HG03442 (cell line): ENCODE results near the gene ARHGEF38.

Experiments
- ATAC-seq: cut with Tn5 transposase; IDR thresholded peaks from one replicate; pipeline ENCODE4 v1.9.1; 2021; ENCODE audit warnings: mild to moderate bottlenecking, moderate library complexity; ENCODE audit not compliant: unreplicated experiment

Gene ARHGEF38, protein sequence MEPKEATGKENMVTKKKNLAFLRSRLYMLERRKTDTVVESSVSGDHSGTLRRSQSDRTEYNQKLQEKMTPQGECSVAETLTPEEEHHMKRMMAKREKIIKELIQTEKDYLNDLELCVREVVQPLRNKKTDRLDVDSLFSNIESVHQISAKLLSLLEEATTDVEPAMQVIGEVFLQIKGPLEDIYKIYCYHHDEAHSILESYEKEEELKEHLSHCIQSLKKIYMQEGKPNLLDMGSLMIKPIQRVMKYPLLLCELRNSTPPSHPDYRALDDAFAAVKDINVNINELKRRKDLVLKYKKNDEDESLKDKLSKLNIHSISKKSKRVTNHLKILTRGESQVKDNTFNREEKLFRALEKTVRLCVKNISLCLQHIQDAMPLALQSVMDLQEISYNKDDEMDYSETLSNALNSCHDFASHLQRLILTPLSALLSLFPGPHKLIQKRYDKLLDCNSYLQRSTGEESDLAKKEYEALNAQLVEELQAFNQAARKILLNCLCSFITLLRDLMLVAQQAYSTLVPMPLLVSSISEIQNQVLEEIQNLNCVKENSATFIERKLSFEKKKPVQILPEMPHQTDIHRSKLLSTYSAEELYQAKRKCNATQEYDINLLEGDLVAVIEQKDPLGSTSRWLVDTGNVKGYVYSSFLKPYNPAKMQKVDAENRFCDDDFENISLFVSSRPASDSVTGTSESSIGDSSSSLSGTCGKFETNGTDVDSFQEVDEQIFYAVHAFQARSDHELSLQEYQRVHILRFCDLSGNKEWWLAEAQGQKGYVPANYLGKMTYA

DNA sequence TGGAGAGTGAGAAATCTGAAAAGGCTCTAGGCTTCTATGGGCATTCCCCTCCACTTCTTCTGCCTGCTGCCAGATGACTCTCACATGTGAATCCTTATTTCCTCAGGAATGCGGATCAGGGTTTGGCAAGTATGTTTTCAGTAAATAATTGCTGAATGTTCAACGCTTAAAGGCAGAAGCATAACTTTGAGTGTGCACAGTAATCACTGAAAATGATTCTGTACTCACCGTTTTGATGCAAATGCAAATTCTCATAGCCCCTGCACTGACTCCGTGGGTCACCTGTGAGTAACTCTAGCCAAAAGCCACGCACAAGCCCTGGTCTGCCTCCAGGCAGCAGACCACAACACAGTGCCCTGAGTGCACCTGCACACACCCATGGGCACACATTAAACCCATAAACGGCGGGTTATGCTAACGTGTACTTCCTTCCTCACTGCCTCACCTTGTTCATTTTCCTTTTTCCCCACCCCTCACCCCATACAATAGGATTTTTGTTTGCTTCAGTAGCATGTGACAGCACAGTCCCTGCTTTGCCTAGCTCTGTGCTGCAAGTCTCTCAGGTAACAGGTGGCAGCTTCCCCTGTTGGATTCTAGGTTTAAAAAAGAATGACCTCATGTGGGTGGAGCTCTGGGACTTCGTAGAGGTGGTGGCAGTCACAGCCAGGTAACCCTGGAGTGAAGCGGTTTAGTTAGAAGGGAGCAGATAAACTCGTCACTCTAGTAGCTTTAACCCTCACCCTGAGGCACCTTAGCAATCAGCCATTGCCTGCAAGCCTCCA is at the start of gene ARHGEF38:
ARHGEF38 (plus strand) TSS at position 656 of the 782 bp plus-strand sequence. CDS start 146 bp downstream, outside the sequence.
- no peak for ATAC-seq

DNA sequence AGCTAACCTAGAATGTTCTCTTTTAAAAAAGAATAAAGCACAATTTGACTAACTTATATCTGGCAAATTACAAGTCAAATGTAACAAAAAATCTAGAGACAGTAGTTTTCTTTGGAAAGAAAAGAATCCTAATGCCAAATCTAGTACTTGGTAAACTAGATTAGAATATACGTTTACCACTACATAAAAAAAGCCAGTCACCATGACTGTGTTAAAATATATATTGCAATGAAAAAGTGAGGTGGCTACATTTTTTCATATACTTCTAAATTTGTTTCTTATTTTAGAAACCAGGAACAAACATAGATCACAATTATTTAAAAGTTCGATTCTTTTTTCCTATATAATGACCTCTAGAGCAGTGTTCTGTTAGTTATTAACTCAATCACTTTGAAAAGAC is 48.9 kb upstream of the ARHGEF38 start:
- ATAC-seq: no peak

DNA sequence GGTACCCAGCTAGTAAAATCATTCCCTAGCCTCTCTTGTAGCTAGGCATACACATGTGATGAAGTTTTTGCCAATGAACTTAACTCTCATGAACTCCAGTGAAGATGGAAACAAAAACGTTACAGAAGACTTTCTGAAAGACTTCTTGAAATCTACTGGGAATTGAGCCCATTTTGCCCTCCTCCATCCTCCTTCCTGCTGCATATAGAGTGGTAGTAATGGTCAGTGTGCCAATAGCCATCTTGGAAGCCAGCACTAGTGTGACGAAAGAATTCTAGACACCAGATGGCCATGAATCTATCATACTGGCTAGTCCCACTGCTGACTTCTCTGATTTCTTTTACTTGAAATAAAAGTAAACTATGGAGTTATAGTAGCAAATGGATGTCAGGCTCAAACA is 47.7 kb upstream of the ARHGEF38 start:
- ATAC-seq: no peak

DNA sequence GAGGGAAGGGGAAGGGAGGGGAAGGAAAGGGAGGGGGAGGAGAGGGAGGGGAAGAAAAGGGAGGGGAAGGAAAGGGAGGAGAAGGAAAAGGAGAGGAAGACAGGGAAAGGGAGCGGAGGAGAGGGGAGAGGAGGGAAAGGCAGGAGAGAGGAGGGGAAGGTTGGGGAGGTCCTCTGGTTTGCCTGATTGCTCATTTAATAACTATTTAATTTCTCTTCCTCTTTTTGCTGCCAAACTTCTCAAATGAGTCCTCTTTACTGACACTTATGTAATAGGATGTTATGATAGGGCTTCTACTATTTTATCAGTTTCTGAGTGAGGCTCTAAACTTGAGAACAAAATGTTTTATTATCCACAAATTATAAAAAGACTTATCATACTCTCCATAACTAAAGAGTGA is 43.1 kb upstream of the ARHGEF38 start:
- ATAC-seq: peak; percentile 95

DNA sequence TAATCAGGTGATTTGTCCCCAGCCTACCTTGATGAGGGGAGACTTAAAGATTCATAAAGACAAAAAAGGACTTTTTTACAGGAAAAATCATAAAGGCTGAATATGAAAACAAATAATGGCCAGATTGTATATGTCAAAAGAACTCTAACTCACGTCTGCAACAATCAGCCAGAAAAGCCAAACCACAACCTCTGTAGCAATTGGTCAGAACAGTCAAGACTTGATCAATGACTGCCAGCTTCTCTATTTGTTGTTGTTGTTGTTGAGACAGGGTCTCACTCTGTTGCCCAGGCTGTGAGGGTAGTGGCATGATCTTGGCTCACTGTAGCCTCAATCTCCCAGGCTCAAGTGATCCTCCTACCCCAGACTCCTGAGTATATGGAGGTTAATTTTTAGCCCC is 42.7 kb upstream of the ARHGEF38 start:
- ATAC-seq: no peak

DNA sequence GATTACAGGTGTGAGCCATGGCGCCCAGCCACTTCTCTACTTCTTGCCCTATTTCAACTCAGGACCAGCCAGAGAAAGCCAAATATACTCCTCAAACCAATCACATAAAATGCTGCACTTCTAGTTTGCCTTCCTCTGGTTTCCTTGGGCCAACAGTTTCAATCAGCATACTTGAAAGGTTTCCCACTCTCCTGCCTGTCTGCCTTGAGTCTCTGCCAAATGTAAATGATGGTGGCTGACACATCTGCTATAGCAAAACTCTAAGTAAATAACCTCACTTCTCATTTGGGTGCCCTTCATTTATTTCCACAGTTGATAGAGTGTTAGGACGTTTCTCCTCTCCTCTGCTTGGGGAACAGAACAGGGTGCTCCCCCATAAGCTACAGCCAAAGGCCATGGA is 42.2 kb upstream of the ARHGEF38 start:
- no peak for ATAC-seq

DNA sequence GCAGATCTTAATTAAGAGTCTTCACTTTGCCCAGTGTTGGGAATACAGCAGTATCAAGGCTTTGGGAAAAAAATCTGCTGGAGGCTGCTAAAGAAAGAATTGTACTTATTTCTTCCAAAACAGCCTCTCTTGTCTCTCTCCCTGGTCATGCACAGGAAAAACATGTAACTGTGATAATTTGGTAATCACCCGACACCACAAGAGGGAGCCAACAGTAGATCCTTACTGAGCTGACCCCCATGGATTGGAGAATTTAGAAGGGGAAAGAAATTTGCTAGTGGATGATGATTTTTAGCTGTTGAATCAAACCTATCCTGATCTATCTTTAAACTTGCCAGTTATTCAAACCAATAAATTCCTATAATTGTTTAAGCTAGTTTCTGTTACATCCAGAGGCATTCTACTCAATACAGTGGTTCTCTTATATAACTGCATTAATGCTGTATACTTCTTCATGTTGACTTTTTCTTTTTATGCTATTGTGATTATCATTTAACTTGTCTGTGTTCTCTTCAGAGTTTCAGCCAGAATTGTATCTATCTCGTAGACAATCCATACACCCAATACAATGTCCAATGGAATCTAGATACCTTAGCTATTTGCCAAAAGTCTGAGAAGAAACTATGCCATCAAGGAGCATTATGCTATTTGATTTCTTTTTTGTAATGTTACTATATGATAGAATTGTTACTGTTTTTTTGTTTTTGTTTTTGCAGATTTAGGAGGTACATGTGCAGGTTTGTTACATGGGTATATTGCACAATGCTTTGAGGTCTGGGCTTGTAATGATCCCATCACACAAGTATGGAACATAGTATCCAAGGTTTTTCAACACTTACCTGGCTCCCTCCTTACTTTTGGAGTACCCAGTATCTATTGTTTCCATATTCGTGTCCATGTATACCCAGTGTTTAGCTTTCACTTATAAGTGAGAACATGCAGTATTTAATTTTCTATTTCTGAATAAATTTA is 31.3 kb upstream of the ARHGEF38 start:
- peak; percentile 77 for ATAC-seq

DNA sequence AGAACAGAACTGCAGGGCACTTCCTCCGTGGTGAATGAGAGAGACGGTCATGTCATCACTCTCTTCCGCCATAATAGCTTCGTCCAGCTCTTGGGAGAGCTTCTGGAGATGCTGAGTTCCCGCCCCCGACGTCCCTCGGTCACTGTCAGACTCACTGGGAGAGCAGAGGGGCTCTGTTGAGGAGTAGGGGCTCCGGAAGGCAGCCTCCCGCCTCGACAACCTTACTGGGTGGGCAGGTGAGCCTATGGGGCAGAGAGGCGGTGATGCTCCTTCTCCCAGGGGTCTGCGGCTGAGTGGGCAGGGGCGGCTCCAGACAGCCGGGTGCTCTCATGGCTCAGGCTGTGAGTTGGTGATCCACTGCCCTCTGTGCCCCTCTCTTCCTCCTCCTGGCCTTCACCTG is 25.8 kb upstream of the ARHGEF38 start:
- ATAC-seq: no peak

DNA sequence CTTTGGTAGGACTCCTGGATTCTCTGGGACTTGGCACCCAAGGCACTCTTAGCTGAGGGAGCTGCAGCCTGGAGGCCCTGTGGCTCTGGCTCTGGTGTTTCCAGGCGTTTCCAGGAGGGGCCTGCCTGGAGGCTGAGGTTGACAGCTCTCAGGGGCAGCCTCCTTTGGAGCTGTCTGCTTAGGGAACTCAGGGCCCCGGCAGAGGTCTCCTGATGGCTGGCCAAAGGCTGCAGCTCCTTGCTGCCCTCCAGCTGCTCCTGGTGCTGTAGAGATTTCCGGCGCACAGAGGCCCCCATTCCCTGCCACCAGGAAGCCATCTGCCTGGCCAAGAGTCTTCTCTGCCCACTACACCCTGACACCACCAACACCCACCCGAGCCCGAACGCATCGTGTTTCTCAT is 25.3 kb upstream of the ARHGEF38 start:
- ATAC-seq: no peak

DNA sequence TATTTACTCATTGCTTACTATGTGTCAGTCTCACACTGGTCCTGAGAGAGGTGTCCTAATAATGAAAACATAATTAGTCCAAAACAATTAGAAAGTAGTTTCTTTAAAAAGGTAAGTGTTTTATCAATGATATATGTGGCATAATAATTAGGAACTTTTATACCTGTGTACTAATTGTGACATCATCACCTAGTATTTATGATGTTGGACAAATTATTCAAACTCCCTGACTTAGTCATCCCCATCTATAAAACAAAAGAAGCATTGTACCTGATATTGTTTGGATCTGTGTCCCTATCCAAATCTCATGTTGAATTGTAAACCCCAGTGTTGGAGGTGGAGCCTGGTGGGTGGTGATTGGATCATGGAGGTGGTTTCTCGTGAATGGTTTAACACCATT is 15.8 kb upstream of the ARHGEF38 start:
- ATAC-seq: no peak

DNA sequence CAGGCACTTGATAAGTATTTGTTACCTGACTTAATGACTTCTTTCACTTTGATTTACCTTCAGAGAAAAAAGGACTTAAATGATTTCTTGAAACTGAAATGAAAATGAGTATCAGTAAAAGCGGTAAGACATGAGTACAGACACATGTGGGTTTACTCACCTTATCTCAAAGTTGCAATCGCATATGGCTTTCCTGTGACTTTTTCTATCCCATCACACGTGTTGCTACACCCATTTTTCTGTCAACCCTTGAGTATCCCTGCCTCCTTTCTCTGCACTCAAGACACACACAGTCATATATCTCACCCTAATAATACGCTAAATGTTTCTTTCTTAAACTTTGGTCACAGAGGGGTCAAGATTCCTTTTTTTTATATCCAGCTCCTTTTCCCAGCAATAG is 11.0 kb upstream of the ARHGEF38 start:
- ATAC-seq: no peak

DNA sequence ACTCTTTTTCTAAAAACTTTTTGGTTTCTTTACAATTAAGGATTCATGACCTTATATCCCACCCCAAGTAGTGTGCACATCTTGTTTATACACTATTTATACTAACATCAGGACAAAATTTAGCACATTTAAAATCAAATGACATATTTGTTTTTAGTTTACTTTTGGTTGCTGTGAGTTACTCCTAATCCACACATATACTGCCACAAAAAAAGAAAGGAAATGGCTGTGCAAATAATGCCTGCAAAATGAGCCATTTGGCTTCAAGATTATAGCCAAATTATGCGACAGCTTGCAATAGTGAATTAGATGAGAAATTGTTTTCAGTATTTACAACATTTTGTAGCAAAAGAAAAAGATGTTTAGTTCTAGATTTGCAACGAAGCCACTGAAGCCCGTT is 10.4 kb upstream of the ARHGEF38 start:
- ATAC-seq: no peak

DNA sequence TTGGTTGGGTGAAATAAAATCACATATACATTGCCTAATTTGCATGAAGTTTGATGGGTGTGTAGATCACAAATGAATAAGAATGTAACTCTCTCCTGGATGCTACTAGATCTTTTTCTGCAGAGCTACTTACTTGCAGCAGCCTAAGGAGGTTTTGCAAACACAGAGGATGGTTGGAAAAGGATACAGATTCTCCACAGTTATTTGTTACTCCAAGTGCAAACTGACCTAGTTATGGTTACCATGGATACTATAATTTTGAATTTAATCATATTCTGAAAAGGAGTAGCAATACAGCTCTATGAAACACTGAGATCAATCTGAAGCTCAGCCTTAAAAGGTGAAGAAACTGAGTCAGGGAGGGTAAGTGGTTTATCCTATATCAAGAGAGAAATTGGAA is 9.1 kb upstream of the ARHGEF38 start:
- ATAC-seq: no peak

DNA sequence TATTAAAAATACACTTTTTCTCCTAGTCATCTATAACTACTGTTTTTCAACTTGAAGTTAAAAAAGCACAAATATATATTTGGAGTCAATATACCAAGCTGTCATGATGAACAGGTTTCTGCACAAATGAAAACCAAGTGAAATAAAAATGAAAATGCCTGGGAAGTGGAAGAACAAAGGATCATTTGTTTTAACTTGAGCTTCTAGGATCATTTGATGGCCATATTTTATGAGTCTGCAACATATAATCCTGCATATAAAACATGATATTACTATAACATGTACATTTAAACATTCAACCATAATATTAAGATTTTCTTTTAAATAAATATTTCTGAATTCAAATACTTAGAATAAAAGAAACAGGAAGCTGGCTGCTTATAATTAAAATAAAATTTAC is 8.5 kb upstream of the ARHGEF38 start:
- ATAC-seq: no peak

DNA sequence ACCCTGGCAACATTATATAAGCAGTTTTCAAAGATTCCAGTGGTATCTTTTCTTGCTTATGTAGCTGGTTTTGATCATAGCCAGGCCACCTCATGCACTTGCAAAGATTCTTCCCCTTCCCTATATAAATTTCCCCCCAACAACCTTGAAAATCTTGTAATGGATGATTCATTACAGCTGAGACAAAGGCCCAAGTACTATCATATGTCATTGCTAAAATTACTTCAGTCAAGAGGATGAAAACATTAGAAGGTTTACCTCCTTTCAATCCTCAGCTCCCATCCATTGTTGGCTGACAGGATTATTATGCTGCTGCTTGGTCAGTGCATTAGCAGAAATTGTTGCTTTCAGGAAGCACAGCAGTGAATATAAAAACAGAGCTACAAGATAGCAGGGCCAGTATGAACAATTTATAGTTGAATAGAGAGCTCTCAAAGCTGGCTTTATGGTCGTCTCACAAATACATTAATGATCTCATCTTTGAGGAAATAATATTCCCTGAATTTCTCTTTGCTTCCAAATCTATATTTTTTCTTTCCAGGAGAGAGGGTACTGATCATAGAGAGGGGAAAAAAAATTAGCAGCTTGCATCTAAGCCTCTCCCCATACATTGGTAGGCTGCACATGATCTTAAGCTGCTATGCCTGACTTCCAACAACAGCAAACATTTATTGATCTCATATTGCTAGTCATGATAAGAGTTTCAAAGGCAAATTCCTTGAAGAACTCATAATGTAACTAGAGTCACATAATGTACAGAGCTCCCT is 7.7 kb upstream of the ARHGEF38 start:
- ATAC-seq: no peak

DNA sequence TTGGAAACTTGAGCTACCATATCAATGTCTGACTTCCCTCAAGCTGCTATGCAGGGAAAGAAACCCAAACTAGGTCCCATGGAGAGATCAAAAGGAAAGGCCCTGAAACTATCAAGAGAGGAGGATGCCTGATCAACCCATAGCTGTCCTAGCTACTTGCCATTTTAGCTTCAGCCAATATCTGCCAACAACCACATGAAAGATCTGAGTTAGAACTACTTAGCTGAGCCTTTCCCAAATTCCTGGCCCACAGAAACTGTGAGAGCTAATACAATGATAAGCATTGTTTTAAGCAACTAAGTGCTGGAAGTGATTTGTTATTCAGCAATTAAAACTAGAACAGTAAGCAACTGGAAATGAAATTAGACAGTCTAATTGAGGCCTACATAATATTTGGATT is 6.3 kb upstream of the ARHGEF38 start:
- ATAC-seq: no peak

DNA sequence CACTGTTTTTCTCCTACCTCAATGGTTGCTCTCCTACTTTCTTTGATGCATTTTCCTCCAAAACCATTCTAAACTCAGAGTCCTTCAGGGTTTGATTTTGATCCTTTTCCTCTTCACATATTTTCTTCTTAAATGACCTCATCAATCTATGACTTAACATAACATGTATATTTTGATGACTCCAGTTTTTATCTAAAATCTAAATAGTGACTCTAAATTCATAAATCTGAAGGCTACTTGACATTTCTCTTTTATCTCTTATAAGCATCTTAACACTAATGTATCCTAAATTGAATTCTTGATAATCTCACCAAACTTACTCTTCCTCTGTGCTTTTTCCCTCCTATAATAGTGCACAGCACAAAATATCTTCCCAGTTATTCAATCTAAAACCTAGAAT is 4.7 kb upstream of the ARHGEF38 start:
- no peak for ATAC-seq

DNA sequence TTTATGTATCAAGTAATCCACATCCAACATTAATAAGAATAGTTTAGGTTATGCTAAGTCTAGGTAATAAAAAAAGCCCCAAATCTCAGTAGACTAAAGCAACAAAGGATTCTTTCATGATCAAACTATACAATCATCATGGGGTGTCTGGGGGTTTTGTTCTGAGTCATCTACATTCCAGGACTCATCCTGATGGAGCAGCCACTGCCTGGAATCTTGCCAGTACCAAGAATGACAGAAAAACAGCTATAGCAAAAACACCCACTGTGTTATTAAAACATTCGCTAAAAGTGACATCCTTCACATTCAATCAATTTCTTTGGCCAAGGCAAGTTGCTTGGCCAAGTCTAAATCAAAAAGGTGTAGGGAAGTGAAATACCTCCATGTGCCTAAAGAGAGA is 3.9 kb upstream of the ARHGEF38 start:
- no peak for ATAC-seq

DNA sequence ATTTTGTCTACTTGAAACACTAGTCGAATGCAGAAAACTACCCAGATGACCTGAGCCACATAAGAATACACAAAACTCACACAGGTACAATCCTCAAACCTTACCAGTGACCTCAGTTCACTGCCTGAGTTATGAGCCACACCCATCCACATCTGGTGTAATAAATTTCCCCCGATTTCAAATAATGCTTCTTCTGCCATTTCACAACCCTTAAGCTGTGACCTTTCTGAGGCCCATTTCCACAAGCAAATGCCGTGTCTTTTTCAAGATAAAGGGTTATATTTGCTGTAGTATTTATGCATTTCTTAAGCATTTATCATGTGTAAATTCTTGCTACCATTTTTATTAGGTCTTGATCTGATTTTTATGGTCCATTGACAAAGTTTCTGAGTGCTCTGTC is 1.8 kb upstream of the ARHGEF38 start:
- ATAC-seq: no peak

DNA sequence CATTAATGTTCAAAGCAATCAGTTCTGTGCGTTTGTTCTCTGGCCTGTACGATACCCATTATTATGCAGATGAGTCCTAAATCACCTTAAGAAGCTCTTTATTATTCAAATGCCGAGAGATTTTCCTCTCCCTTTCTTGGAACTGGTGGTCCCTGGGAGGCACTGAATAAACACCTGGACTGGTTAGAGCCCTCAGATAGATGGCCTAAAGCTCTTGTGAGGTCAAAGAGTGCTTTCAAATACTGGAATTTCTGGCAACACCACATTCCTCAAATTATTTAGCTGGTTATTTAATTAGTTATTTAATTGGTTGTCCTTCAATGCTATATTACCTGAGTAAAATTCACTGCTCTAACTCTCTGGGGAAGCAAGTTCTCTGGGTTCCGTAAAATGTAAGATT is 3.0 kb downstream of the ARHGEF38 start:
- no peak for ATAC-seq
